Heart left ventricle (tissue), 16 donors: Measurements from ENCODE around the gene ARHGAP26. TPM values are rescaled to one million over a fixed set of nuclear protein-coding genes. Genes with fewer than 3 reads are reported as not detected.

ENCODE experiments used
- ATAC-seq, 4 donors: fragments of 200-7000 bp; cut with Tn5 transposase; one replicate each; pipeline ENCODE4 v1.9.1; 2020 to 2022; ENCODE audit warnings: moderate library complexity in 4 of 4, mild to moderate bottlenecking in 3 of 4, moderate number of reproducible peaks in 1 of 4
- DNase-seq, 5 donors: peaks; one replicate each; pipeline ENCODE4 v3.0.0-alpha.2; 2020
- H3K27ac ChIP-seq, 12 donors: fragments of 200-600 bp; sonication (generic) in 4 of 12; one replicate each; pipeline versions ENCODE4 v1.5.0 to v1.8.0; 2016 to 2022; ENCODE audit warnings: mild to moderate bottlenecking in 2 of 12
- H3K27me3 ChIP-seq, 9 donors: fragments of 200-600 bp; sonication (generic) in 2 of 9; one replicate each; pipeline versions ENCODE4 v1.5.1 to v1.8.0; 2016 to 2022; ENCODE audit warnings: mild to moderate bottlenecking in 3 of 9
- H3K36me3 ChIP-seq, 9 donors: fragments of 200-600 bp; sonication (generic) in 2 of 9; one replicate each; pipeline versions ENCODE4 v1.5.0 to v1.8.0; 2018 to 2022; ENCODE audit warnings: mild to moderate bottlenecking in 2 of 9
- H3K4me1 ChIP-seq, 12 donors: fragments of 200-600 bp; sonication (generic) in 4 of 12; one replicate each; pipeline versions ENCODE4 v1.5.0 to v1.8.0; 2016 to 2022; ENCODE audit warnings: mild to moderate bottlenecking in 3 of 12
- H3K4me3 ChIP-seq, 12 donors: fragments of 200-600 bp; sonication (generic) in 4 of 12; one replicate each; pipeline versions ENCODE4 v1.5.0 to v1.8.0; 2017 to 2022; ENCODE audit warnings: mild to moderate bottlenecking in 9 of 12, moderate library complexity in 4 of 12
- H3K9me3 ChIP-seq, 12 donors: fragments of 200-600 bp; sonication (generic) in 4 of 12; one replicate each; pipeline versions ENCODE4 v1.5.0 to v1.8.0; 2016 to 2022; ENCODE audit warnings: mild to moderate bottlenecking in 1 of 12
- CTCF ChIP-seq, 12 donors: fragments of 200-600 bp; sonication (generic) in 4 of 12; IDR thresholded peaks; one replicate each; pipeline versions ENCODE4 v1.5.0 to v1.8.0; 2018 to 2022; ENCODE audit warnings: antibody characterized with exemption in 12 of 12, mild to moderate bottlenecking in 5 of 12
- POLR2A ChIP-seq, 2 donors: fragments of 450-650 bp; IDR thresholded peaks; one replicate each; pipeline ENCODE4 v1.6.1; 2017; ENCODE audit warnings: antibody characterized with exemption in 2 of 2, mild to moderate bottlenecking in 2 of 2, moderate library complexity in 2 of 2
- WGBS, 4 donors: extraction: QIAGEN DNeasy Blood & Tissue Kit in 2 of 4; methylation state at CpG; one replicate each; pipeline versions ENCODE4 v1.1.5 to v1.1.7; 2013 to 2018; 5-methylcytosine and 5-hydroxymethylcytosine counted together
- intact Hi-C, 10 donors: fragments of 100-400 bp; cut with DNase I; formaldehyde crosslinking; loops; one replicate each; pipeline versions ENCODE4 v1.11.1 to v1.14.2; 2022
- polyA plus RNA-seq, 2 donors: library from polyadenylated mRNA; stranded (reverse); fragments of 200-250 nt; gene quantifications; one replicate each; pipeline ENCODE4 v1.2.3, GENCODE V29; 2013
- total RNA-seq, 9 donors: library from RNA; depleted of rRNA in 2 of 9; stranded (reverse); fragments of >200 nt in 2 of 9; fragmentation: NEBNext Ultra II Directional in 3 of 9; extraction: Animal tissue kit (Norgen Biotek cat#: 25700) in 3 of 9; gene quantifications; one replicate each; pipeline versions ENCODE4 v1.1.0 to v1.2.4, GENCODE V29; 2016 to 2023
- donor health status: ischemic (EF 13 %, LVEDD 7.1; RV severe dilation, severe dysfunction).
- donor health status: healthy with polysubstance abuse.
- donor health status: DM: no; HTN: yes; CAD: no.
- donor health status: DM: no; HTN: no; CAD: no.
- donor health status: ischemic (EF 25% LVEDD 6.9; RV normal size, moderate dysfunction).
- donor health status: ischemic (EF 25% LVEDD 5.7; RV mildly dilated, moderate dysfunction).
- donor health status: healthy.
- donor health status: DM: yes; HTN: yes; CAD: no.
- donor health status: ischemic (EF 35%, LVEDD 5.7; RV mildly dilated, moderate dysfunction).
- donor health status: nonischemic (EF 11% LVEDD 7.7; RV severe dilation, severe dysfunction).
- donor health status: DM: yes; HTN: yes; CAD: no.
- donor health status: PGD.
- donor health status: ischemic (EF 29% LVEDD 5.4; RV normal size, mild dysfunction).
- donor health status: nonischemic (EF 23%, LVEDD 6.1; RV moderate dilation, normal function).

The ARHGAP26 gene
- total and polyA plus RNA-seq, 11 donors = 11.9 to 52.1 (median 33.7) TPM

- no peak for DNase-seq
- H3K9me3 ChIP-seq = no peaks in the 10 kb centered on the region
- TF ChIP-seq POLR2A (IDR thresholded peaks at IDR 0.05) (no peak), CTCF (IDR thresholded peaks at IDR 0.05) (no peak)
- H3K27ac ChIP-seq = peak overlapping the region; percentile 35 to 87 (median 70)
- H3K4me3 ChIP-seq = no peak overlapping the region
- ATAC-seq = no peak
- intact Hi-C loops = loop anchor here in 2 of 10 donors (5.0 to 10.0 kb wide), 2 partner anchors 284 to 472 kb away; partner anchors contain the start of gene NR3C1 (in 1 of the 2)
- WGBS, 4 donors = 87 to 94% (median 93%) methylated on average over 7 of the region's 7 CpGs
- H3K36me3 ChIP-seq = peaks cover 0 to 21% (median 7%) of the 10 kb centered on the region in 9 donors
- H3K4me1 ChIP-seq = peaks cover 7 to 92% (median 70%) of the 10 kb centered on the region in 12 donors
- H3K27me3 ChIP-seq = no peaks in the 10 kb centered on the region
Measured at GRCh38 chr5:142930395-142931110, 160.4 kb downstream of the ARHGAP26 start.

- DNase-seq = peak in 4 of 5 donors; percentile 35 to 58 (median 44)
- Histone ChIP-seq H3K27me3 (no peaks in the 10 kb centered on the region), H3K9me3 (no peaks in the 10 kb centered on the region), H3K4me1 (peaks cover 4 to 90% (median 66%) of the 10 kb centered on the region in 12 donors), H3K36me3 (peaks cover 0 to 21% (median 7%) of the 10 kb centered on the region in 9 donors), H3K27ac (peak overlapping the region in 11 of 12 donors; percentile 16 to 87 (median 60)), H3K4me3 (no peak overlapping the region)
- 57 to 72% (median 66%) methylated on average over 9 of the region's 9 CpGs for WGBS, 4 donors
- intact Hi-C loops = loop anchor here in 2 of 10 donors (5.0 to 10.0 kb wide), 2 partner anchors 283 to 470 kb away; partner anchors contain the start of gene NR3C1 (in 1 of the 2)
- no peak for TF ChIP-seq CTCF (IDR thresholded peaks at IDR 0.05)
- no peak for TF ChIP-seq POLR2A (IDR thresholded peaks at IDR 0.05)
- ATAC-seq = no peak
Measured at GRCh38 chr5:142931896-142932686, 161.9 kb downstream of the ARHGAP26 start.

DNA sequence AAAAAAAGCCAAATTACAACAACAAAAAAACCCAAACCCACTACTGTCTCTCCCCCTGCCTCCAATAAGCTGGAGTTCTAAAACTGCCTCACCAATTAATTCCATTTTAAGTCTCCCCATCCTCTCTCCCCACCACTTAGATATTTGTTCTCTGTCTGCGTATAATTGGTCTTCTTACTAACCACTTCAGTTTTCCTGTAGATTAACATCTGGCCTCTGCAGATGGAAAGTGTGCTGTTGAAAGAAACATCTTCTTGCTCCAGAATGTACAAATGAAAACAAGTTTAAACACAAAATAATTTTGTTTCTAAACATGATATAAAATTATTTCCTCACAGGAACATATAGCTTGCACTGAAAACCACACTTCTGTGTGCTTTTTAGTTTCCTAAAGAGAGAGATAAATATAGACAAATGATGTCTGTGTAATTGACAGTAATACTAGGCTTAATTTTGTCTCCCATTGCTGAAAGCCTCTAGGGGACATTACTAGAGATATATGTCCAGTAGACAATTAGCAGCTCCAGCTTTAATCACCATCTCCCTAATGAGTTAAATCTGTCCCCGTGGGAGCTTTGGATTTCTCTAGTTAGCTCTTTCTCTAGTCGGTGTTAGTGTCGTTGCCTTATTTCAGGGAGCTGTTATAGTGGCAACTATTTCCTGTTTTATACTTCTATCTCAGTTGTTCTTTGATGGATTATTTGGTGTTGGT, 164.0 kb downstream of the ARHGAP26 start:
- H3K27me3 ChIP-seq = no peaks in the 10 kb centered on the region
- WGBS, 4 donors = 61 to 70% (median 66%) methylated on average over 4 of the region's 4 CpGs
- H3K36me3 ChIP-seq = peaks cover 0 to 21% (median 7%) of the 10 kb centered on the region in 9 donors
- intact Hi-C loops = loop anchor here in 3 of 10 donors (2.0 to 10.0 kb wide), 3 partner anchors 15 to 468 kb away; partner anchors contain the start of gene NR3C1 (in 1 of the 3)
- H3K4me3 ChIP-seq = no peak overlapping the region
- H3K27ac ChIP-seq = peak overlapping the region in 6 of 12 donors; percentile 9 to 78 (median 30)
- ATAC-seq (no peak), DNase-seq (no peak)
- no peaks in the 10 kb centered on the region for H3K9me3 ChIP-seq
- H3K4me1 ChIP-seq = peaks cover 4 to 97% (median 73%) of the 10 kb centered on the region in 12 donors
- TF ChIP-seq POLR2A (IDR thresholded peaks at IDR 0.05) (no peak), CTCF (IDR thresholded peaks at IDR 0.05) (no peak)
